Sigmoid colon (tissue), 7 donors: Measurements from ENCODE around the gene OSCP1. TPM values are rescaled to one million over a fixed set of nuclear protein-coding genes. Genes with fewer than 3 reads are reported as not detected.

ENCODE experiments used
- DNase-seq: peaks from one replicate; pipeline ENCODE4 v3.0.0-alpha.2; 2019
- H3K27ac ChIP-seq, 4 donors: fragments of 200-600 bp; sonication (generic); one replicate each; pipeline ENCODE4 v1.5.1; 2016 to 2019; ENCODE audit warnings: mild to moderate bottlenecking in 1 of 4
- H3K27me3 ChIP-seq, 3 donors: fragments of 200-600 bp; sonication (generic); one replicate each; pipeline ENCODE4 v1.5.1; 2019; ENCODE audit warnings: mild to moderate bottlenecking in 1 of 3
- H3K36me3 ChIP-seq, 4 donors: fragments of 200-600 bp; sonication (generic); one replicate each; pipeline ENCODE4 v1.5.1; 2016 to 2019
- H3K4me1 ChIP-seq, 4 donors: fragments of 200-600 bp; sonication (generic); one replicate each; pipeline ENCODE4 v1.5.1; 2017 to 2019
- H3K4me3 ChIP-seq, 4 donors: fragments of 200-600 bp; sonication (generic); one replicate each; pipeline ENCODE4 v1.5.1; 2017 to 2019; ENCODE audit warnings: mild to moderate bottlenecking in 2 of 4, moderate library complexity in 1 of 4
- H3K9me3 ChIP-seq, 4 donors: fragments of 200-600 bp in 3 of 4; sonication (generic) in 3 of 4; one replicate each; pipeline versions ENCODE4 v1.5.1 to v1.6.1; 2013 to 2019
- CTCF ChIP-seq, 4 experiments: fragments of 450-650 bp in 3 of 4; fragments of 200-600 bp in 1 of 4; IDR thresholded peaks; one replicate each; pipeline ENCODE4 v1.5.1; 2016 to 2019; ENCODE audit warnings: antibody characterized with exemption in 4 of 4, mild to moderate bottlenecking in 3 of 4, moderate library complexity in 2 of 4
- EP300 ChIP-seq, 4 donors: sonication (generic); formaldehyde crosslinking; IDR thresholded peaks; one replicate each; pipeline ENCODE4 v1.6.1; 2017; ENCODE audit warnings: antibody characterized with exemption in 4 of 4
- POLR2A ChIP-seq, 2 donors: fragments of 450-650 bp; IDR thresholded peaks; one replicate each; pipeline ENCODE4 v1.6.1; 2016; ENCODE audit warnings: antibody characterized with exemption in 2 of 2, mild to moderate bottlenecking in 2 of 2, moderate library complexity in 2 of 2
- POLR2AphosphoS5 ChIP-seq, 4 donors: sonication (generic); formaldehyde crosslinking; IDR thresholded peaks; one replicate each; pipeline ENCODE4 v1.6.1; 2017; ENCODE audit warnings: antibody characterized with exemption in 4 of 4
- WGBS, 2 donors: extraction: QIAGEN DNeasy Blood & Tissue Kit; methylation state at CpG; one replicate each; pipeline ENCODE4 v1.1.7; 2013; 5-methylcytosine and 5-hydroxymethylcytosine counted together
- intact Hi-C: fragments of 100-400 bp; cut with DNase I; formaldehyde crosslinking; loops from one replicate; pipeline ENCODE4 v1.15.1; 2023
- polyA plus RNA-seq, 3 donors: library from polyadenylated mRNA; stranded (reverse); fragments of 200-250 nt; gene quantifications; one replicate each; pipeline ENCODE4 v1.2.3, GENCODE V29; 2013
- total RNA-seq, 4 donors: library from RNA; depleted of rRNA; stranded (reverse); fragments of >200 nt; gene quantifications; one replicate each; pipeline ENCODE4 v1.1.0, GENCODE V29; 2016
- donor health status: healthy with polysubstance abuse.
- donor health status: Bipolar disorder and iron deficiency.
- donor health status: healthy.

Gene OSCP1
- total and polyA plus RNA-seq, 7 donors: 1.8 to 15.3 (median 10.3) TPM; not detected in 1

GRCh38 chr1:36484099-36484498 is 33.8 kb upstream of the OSCP1 start:
- no peak overlapping the region for H3K27ac ChIP-seq
- no peaks in the 10 kb centered on the region for H3K36me3 ChIP-seq
- H3K4me1 ChIP-seq: no peaks in the 10 kb centered on the region
- H3K27me3 ChIP-seq: peaks cover 0 to 6% (median 0%) of the 10 kb centered on the region in 3 donors
- intact Hi-C loops: no loop called here
- 87 to 93% methylated on average over 2 of the region's 2 CpGs for WGBS, 2 donors
- H3K4me3 ChIP-seq: no peak overlapping the region
- no peak for TF ChIP-seq POLR2A (IDR thresholded peaks at IDR 0.05)
- no peak for TF ChIP-seq EP300 (IDR thresholded peaks at IDR 0.05)
- no peak for TF ChIP-seq POLR2AphosphoS5 (IDR thresholded peaks at IDR 0.05)
- no peak for TF ChIP-seq CTCF (IDR thresholded peaks at IDR 0.05)
- no peaks in the 10 kb centered on the region for H3K9me3 ChIP-seq
- DNase-seq: peak; percentile 21

DNA sequence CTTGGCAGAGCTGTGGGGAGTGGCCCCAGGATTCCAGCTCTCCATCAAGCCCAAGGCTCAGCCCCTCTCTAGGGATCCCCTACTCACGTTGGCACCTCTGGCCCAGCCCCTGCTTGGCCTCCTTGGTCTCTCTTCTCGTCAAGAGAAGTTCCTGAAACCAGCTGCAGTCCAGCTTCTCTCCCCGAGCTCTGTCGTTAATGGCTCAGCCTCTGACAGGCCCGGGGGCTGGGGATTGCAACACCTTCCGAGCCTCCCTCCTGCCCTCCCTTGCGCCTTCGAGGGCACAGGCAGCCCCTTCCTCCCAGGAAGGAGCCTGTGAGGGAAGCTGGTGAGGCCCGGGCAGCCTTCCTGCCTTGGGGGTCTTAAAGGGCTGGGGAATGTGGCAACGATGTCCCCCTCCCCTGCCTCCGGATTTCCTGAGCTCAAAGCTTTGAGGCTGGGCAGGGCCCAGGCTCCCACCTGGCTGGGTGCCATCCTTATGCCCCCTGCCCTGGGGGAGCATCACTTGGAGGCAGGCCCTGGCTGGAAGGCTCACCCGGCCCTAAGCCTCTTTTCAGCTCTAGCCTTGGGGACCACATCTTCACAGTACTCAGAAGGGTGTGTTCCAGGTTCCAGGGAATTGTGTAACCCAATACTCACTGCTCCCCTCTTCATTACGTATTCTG is 32.6 kb upstream of the OSCP1 start, which contains the start of gene CSF3R:
Gene CSF3R (minus strand): TSS at position 190 of the 665 bp plus-strand sequence. CDS start 3,417 bp downstream, outside the sequence.
- 45 to 60% methylated on average over 13 of the region's 13 CpGs for WGBS, 2 donors
- peak; percentile 64 for DNase-seq
- intact Hi-C loops: no loop called here
- H3K27me3 ChIP-seq: peaks cover 0 to 1% (median 0%) of the 10 kb centered on the region in 3 donors
- peak within 1 kb of the TSS in 2 of 4 donors; percentile 15 to 30 for H3K4me3 ChIP-seq
- no peaks in the 10 kb centered on the region for H3K36me3 ChIP-seq
- TF ChIP-seq POLR2AphosphoS5 (IDR thresholded peaks at IDR 0.05): no peak
- no peak for TF ChIP-seq CTCF (IDR thresholded peaks at IDR 0.05)
- TF ChIP-seq POLR2A (IDR thresholded peaks at IDR 0.05): no peak
- no peak for TF ChIP-seq EP300 (IDR thresholded peaks at IDR 0.05)
- H3K9me3 ChIP-seq: no peaks in the 10 kb centered on the region
- peak within 1 kb of the TSS in 1 of 4 donors; percentile 3 for H3K27ac ChIP-seq
- H3K4me1 ChIP-seq: no peaks in the 10 kb centered on the region

DNA sequence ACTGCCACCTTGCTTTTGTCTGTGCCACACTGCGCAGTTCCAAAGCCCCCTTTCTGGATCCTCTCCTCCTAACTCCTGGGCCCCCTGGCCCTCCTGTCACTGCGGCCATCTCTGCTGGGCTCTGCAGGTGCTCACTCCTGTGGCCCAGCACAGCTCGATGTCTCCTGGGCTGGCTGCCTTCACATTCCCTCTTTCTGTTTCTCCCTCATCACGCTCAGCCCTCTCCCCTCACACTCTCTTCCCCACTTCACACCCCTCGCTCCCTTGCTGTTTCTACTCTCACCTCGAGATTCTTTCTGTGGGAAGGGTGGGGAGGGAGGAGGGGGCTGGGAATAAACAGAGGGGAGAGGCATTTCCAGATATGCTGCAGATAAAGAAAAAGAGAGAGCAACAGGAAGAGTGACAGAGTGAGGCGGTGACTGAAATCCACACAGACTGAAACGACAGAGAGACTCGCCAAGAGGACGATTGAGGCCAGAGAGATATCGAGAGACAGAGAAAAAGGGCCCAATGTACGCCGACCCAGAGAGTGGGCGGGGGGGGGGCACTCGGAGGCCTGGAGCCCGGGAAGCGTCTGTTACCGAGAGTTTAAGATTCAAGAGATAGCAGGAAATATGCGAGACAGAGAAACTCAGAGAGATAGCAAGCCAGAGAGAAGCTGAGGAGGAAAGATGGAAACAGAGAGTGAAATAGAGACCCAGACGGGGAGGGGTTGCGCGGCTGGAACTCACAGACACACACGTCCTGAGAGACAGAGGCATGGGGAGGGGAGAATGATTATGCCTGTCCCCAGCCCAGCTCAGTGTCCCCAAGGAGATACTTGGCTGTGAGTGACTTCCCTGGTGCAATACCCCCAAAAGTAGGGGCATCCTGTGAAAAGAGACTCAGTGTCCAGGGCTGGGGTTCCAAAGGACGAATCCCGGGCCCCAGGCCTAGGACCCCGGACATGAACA is 31.8 kb upstream of the OSCP1 start:
- no peak for TF ChIP-seq POLR2AphosphoS5 (IDR thresholded peaks at IDR 0.05)
- no peak for TF ChIP-seq EP300 (IDR thresholded peaks at IDR 0.05)
- no peak for TF ChIP-seq CTCF (IDR thresholded peaks at IDR 0.05)
- no peak for TF ChIP-seq POLR2A (IDR thresholded peaks at IDR 0.05)
- Histone ChIP-seq H3K27me3 (no peaks in the 10 kb centered on the region), H3K9me3 (no peaks in the 10 kb centered on the region), H3K4me3 (peak overlapping the region in 2 of 4 donors; percentile 15 to 30), H3K27ac (peak overlapping the region in 1 of 4 donors; percentile 3), H3K36me3 (no peaks in the 10 kb centered on the region), H3K4me1 (no peaks in the 10 kb centered on the region)
- WGBS, 2 donors: 32 to 62% methylated on average over 26 of the region's 26 CpGs
- intact Hi-C loops: no loop called here
- DNase-seq: peak; percentile 37

- DNase-seq: peak; percentile 65
- no peaks in the 10 kb centered on the region for H3K36me3 ChIP-seq
- no peak overlapping the region for H3K27ac ChIP-seq
- no peaks in the 10 kb centered on the region for H3K4me1 ChIP-seq
- WGBS, 2 donors: 63 to 86% methylated on average over 6 of the region's 6 CpGs
- TF ChIP-seq CTCF (IDR thresholded peaks at IDR 0.05) (no peak), POLR2AphosphoS5 (IDR thresholded peaks at IDR 0.05) (no peak), POLR2A (IDR thresholded peaks at IDR 0.05) (no peak), EP300 (IDR thresholded peaks at IDR 0.05) (no peak)
- H3K9me3 ChIP-seq: no peaks in the 10 kb centered on the region
- H3K27me3 ChIP-seq: no peaks in the 10 kb centered on the region
- no peak overlapping the region for H3K4me3 ChIP-seq
- intact Hi-C loops: no loop called here
These were observed 30.8 kb upstream of the OSCP1 start for GRCh38 chr1:36481091-36481490.
